SK-N-SH (cell line): Measurements from ENCODE around the gene MID1. TPM values are rescaled to one million over a fixed set of nuclear protein-coding genes. Genes with fewer than 3 reads are reported as not detected.

Experiments used
- CTCF ChIA-PET: fragments of 300-600, 350-600 bp; formaldehyde crosslinking; extraction: SDS; loops from one replicate; lab custom pipeline; 2021; lab: Yijun Ruan, JAX
- POLR2A ChIA-PET: fragments of 350-600 bp; sonication (Branson Sonifier 250); formaldehyde crosslinking; extraction: SDS; loops from one replicate; lab custom pipeline; 2020; ENCODE audit warnings: antibody characterized with exemption, inconsistent platforms; lab: Yijun Ruan, JAX
- DNase-seq: peaks from one replicate; pipeline ENCODE4 v3.0.0; 2012
- H2AFZ ChIP-seq: fragments of 200-600 bp; sonication (generic); 2 replicates; pipeline ENCODE4 v1.8.1; 2016; ENCODE audit warnings: antibody characterized with exemption, mild to moderate bottlenecking, low read depth
- H3F3A ChIP-seq: fragments of 200-600 bp; sonication (generic); replicated peaks from 2 replicates; pipeline ENCODE3; 2016; ENCODE audit warnings: antibody characterized with exemption, mild to moderate bottlenecking; ENCODE audit not compliant: insufficient read depth
- H3K27ac ChIP-seq, 2 experiments: fragments of 200-500 bp in 1 of 2; fragments of 200-600 bp in 1 of 2; sonication (Bioruptor generic) in 1 of 2; sonication (generic), shearing (Covaris generic) in 1 of 2; 2 replicates each; pipeline versions ENCODE4 v1.5.1 to v1.6.1; 2014 to 2016; ENCODE audit warnings: low read depth in 2 of 2, inconsistent platforms in 1 of 2, low read length in 1 of 2, mild to moderate bottlenecking in 1 of 2, mixed read lengths in 1 of 2
- H3K27me3 ChIP-seq: fragments of 200-600 bp; sonication (generic), shearing (Covaris generic); 2 replicates; pipeline ENCODE4 v1.6.1; 2016; ENCODE audit warnings: mixed run types; ENCODE audit not compliant: insufficient read depth
- H3K36me3 ChIP-seq, 2 experiments: fragments of 200-500 bp in 1 of 2; fragments of 200-600 bp in 1 of 2; sonication (Bioruptor generic) in 1 of 2; sonication (generic) in 1 of 2; replicated peaks in 1 of 2; 2 replicates each; pipeline versions ENCODE3 to v1.5.1; 2014 to 2016; ENCODE audit warnings: low read length in 1 of 2, mild to moderate bottlenecking in 1 of 2; ENCODE audit not compliant: insufficient read depth in 2 of 2, control insufficient read depth in 1 of 2
- H3K4me1 ChIP-seq, 2 experiments: fragments of 200-500 bp in 1 of 2; fragments of 200-600 bp in 1 of 2; sonication (Bioruptor generic) in 1 of 2; sonication (generic), shearing (Covaris generic) in 1 of 2; 2 replicates each; pipeline versions ENCODE4 v1.5.1 to v1.6.1; 2014 to 2016; ENCODE audit warnings: low read depth in 1 of 2, low read length in 1 of 2, mixed run types in 1 of 2; ENCODE audit not compliant: insufficient read depth in 2 of 2, control insufficient read depth in 1 of 2
- H3K4me2 ChIP-seq: fragments of 200-600 bp; sonication (generic), shearing (Covaris generic); 2 replicates; pipeline ENCODE4 v1.6.1; 2017; ENCODE audit warnings: mixed run types
- H3K4me3 ChIP-seq, 2 experiments: fragments of 200-500 bp in 1 of 2; fragments of 200-600 bp in 1 of 2; sonication (Bioruptor generic) in 1 of 2; sonication (generic), shearing (Covaris generic) in 1 of 2; 2 replicates each; pipeline versions ENCODE4 v1.5.1 to v1.8.1; 2014 to 2016; ENCODE audit warnings: low read depth in 2 of 2, inconsistent platforms in 1 of 2, low read length in 1 of 2, mild to moderate bottlenecking in 1 of 2, mixed read lengths in 1 of 2, moderate library complexity in 1 of 2
- H3K79me2 ChIP-seq: fragments of 200-600 bp; sonication (generic); 2 replicates; pipeline ENCODE4 v1.8.1; 2017; ENCODE audit warnings: mild to moderate bottlenecking; ENCODE audit not compliant: insufficient read depth
- H3K9ac ChIP-seq: fragments of 200-600 bp; sonication (generic); 2 replicates; pipeline ENCODE4 v1.6.1; 2017; ENCODE audit warnings: mixed run types
- H3K9me2 ChIP-seq: fragments of 200-600 bp; sonication (generic); 2 replicates; pipeline ENCODE4 v1.6.1; 2017; ENCODE audit warnings: mixed run types
- H3K9me3 ChIP-seq: fragments of 200-600 bp; sonication (generic); 2 replicates; pipeline ENCODE4 v1.6.1; 2017; ENCODE audit warnings: mixed run types, mild to moderate bottlenecking, moderate library complexity
- H4K20me1 ChIP-seq: fragments of 200-600 bp; sonication (generic); 2 replicates; pipeline ENCODE4 v1.6.1; 2017; ENCODE audit warnings: mild to moderate bottlenecking, mixed run types; ENCODE audit not compliant: insufficient read depth
- CHD2 ChIP-seq: fragments of 150-350 bp; IDR thresholded peaks from 2 replicates; pipeline ENCODE4 v1.6.1; 2018; ENCODE audit warnings: low read length; ENCODE audit not compliant: partially characterized antibody
- ELF1 ChIP-seq: IDR thresholded peaks from 2 replicates; pipeline ENCODE4 v1.4.0; 2012
- EP300 ChIP-seq, 2 experiments: IDR thresholded peaks; 2 replicates each; pipeline versions ENCODE4 v1.4.0 to v1.6.1; 2012; ENCODE audit warnings: borderline replicate concordance in 1 of 2, low read depth in 1 of 2, low read length in 1 of 2
- FOSL2 ChIP-seq: IDR thresholded peaks from 2 replicates; pipeline ENCODE4 v1.4.0; 2012; ENCODE audit warnings: low read depth, mild to moderate bottlenecking, moderate library complexity, borderline replicate concordance
- FOXJ3 ChIP-seq: sonication (generic); formaldehyde crosslinking; IDR thresholded peaks from 2 replicates; pipeline ENCODE4 v1.5.1; 2020; ENCODE audit warnings: mild to moderate bottlenecking, missing genetic modification reagents
- FOXM1 ChIP-seq: IDR thresholded peaks from 2 replicates; pipeline ENCODE4 v1.4.0; 2012; ENCODE audit warnings: low read depth, mild to moderate bottlenecking
- GABPA ChIP-seq: IDR thresholded peaks from 2 replicates; pipeline ENCODE4 v1.4.0; 2012; ENCODE audit warnings: low read depth, mild to moderate bottlenecking
- JUND ChIP-seq: IDR thresholded peaks from 2 replicates; pipeline ENCODE4 v1.4.0; 2012
- MEF2A ChIP-seq: IDR thresholded peaks from 2 replicates; pipeline ENCODE4 v1.4.0; 2012; ENCODE audit warnings: low read depth, borderline replicate concordance
- MXI1 ChIP-seq: IDR thresholded peaks from 2 replicates; pipeline ENCODE4 v1.6.1; 2012; ENCODE audit warnings: mild to moderate bottlenecking, low read depth, low read length, improper control_type of control experiment
- NFIC ChIP-seq: IDR thresholded peaks from 2 replicates; pipeline ENCODE4 v1.4.0; 2012; ENCODE audit warnings: borderline replicate concordance
- NRF1 ChIP-seq: IDR thresholded peaks from 2 replicates; pipeline ENCODE4 v1.6.1; 2012; ENCODE audit warnings: low read depth, mild to moderate bottlenecking, low read length
- PBX3 ChIP-seq: IDR thresholded peaks from 2 replicates; pipeline ENCODE4; 2012
- POLR2AphosphoS5 ChIP-seq: IDR thresholded peaks from 2 replicates; pipeline ENCODE4 v1.6.1; 2012; ENCODE audit warnings: low read depth, low read length
- RCOR1 ChIP-seq: fragments of 150-350 bp; IDR thresholded peaks from 2 replicates; pipeline ENCODE4 v1.6.1; 2017; ENCODE audit warnings: antibody characterized with exemption, low read length
- RXRA ChIP-seq: IDR thresholded peaks from 2 replicates; pipeline ENCODE4 v1.4.0; 2012; ENCODE audit warnings: low read depth, mild to moderate bottlenecking, borderline replicate concordance
- SMC3 ChIP-seq: IDR thresholded peaks from 2 replicates; pipeline ENCODE4 v1.6.1; 2012; ENCODE audit warnings: low read depth, low read length, improper control_type of control experiment
- TAF1 ChIP-seq: IDR thresholded peaks from 2 replicates; pipeline ENCODE4 v1.6.1; 2012; ENCODE audit warnings: low read depth, mild to moderate bottlenecking, low read length, moderate library complexity, borderline replicate concordance
- WGBS: methylation state at CpG from one replicate; pipeline ENCODE4 v1.1.6; 2017; ENCODE audit warnings: low lambda C conversion rate; 5-methylcytosine and 5-hydroxymethylcytosine counted together
- polyA plus RNA-seq, 3 experiments: library from polyadenylated mRNA; depleted of rRNA; stranded (reverse); fragments of >200 nt; gene quantifications; 2 replicates each; pipeline ENCODE4 v1.2.3, GENCODE V29; 2012
- TF ChIP-seq, protein P1 (sequence below): fragments of 150-350 bp; IDR thresholded peaks from 2 replicates; pipeline ENCODE4 v1.6.1; 2016; ENCODE audit warnings: mild to moderate bottlenecking, low read depth, low read length
- TF ChIP-seq, protein P2 (sequence below): fragments of 200-600 bp; sonication (generic); IDR thresholded peaks from 2 replicates; pipeline ENCODE4 v1.6.1; 2017; ENCODE audit warnings: antibody characterized with exemption, mild to moderate bottlenecking, moderate library complexity
- TF ChIP-seq, protein P3 (sequence below): IDR thresholded peaks from 2 replicates; pipeline ENCODE4 v1.4.0; 2012; ENCODE audit warnings: low read depth

Gene MID1
- polyA plus RNA-seq, 1 of the 3 experiments (the other 2 are of a cell fraction): 10.4 TPM

DNA sequence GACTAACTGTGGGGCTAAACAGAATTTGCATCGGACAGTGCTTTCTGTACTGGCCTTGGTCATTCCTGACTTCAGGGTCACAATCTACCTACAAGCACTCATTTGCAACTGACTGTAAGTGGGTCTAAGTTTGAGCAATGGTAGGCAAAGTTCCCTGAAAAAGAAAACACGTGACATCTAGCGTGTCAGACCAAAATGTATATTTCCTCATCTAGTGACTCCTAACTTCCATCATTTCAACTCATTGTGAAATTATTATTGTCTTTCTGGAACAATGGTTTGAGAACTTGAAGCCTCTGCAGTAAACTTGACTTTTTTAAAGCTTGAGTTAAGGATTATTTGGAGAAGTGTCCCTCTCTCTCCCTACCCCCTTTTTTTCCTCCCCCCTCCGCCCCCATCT lies 113.6 kb downstream of the MID1 start:
- no peak overlapping the region for H3K9ac ChIP-seq
- no peak for DNase-seq
- no peak overlapping the region for H2AFZ ChIP-seq
- no peak overlapping the region for H3K4me2 ChIP-seq
- H3K4me3 ChIP-seq: no peak overlapping the region
- H3K9me3 ChIP-seq: no peaks in the 10 kb centered on the region
- TF ChIP-seq, protein P1, sequence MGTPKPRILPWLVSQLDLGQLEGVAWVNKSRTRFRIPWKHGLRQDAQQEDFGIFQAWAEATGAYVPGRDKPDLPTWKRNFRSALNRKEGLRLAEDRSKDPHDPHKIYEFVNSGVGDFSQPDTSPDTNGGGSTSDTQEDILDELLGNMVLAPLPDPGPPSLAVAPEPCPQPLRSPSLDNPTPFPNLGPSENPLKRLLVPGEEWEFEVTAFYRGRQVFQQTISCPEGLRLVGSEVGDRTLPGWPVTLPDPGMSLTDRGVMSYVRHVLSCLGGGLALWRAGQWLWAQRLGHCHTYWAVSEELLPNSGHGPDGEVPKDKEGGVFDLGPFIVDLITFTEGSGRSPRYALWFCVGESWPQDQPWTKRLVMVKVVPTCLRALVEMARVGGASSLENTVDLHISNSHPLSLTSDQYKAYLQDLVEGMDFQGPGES: no peak
- TF ChIP-seq FOXM1: no peak
- TF ChIP-seq POLR2AphosphoS5: no peak
- TF ChIP-seq MXI1: no peak
- TF ChIP-seq CHD2: no peak
- no peak for TF ChIP-seq JUND
- TF ChIP-seq TAF1: no peak
- no peak for TF ChIP-seq NRF1
- TF ChIP-seq PBX3: no peak
- TF ChIP-seq GABPA: no peak
- H3K36me3 ChIP-seq: no peaks in the 10 kb centered on the region
- no peak overlapping the region for H3K27ac ChIP-seq
- WGBS: 65% methylated on average over 4 of the region's 4 CpGs
- no peaks in the 10 kb centered on the region for H4K20me1 ChIP-seq
- H3K27me3 ChIP-seq: no peaks in the 10 kb centered on the region
- H3K4me1 ChIP-seq: no peaks in the 10 kb centered on the region; a peak in 1 of 4 replicates
- POLR2A ChIA-PET: no interaction called here
- H3K79me2 ChIP-seq: no peaks in the 10 kb centered on the region
- CTCF ChIA-PET: no interaction called here
- H3F3A ChIP-seq: peaks cover 1% of the 10 kb centered on the region
- H3K9me2 ChIP-seq: no peaks in the 10 kb centered on the region

- Histone ChIP-seq H3F3A (no peaks in the 10 kb centered on the region), H3K9ac (no peak overlapping the region), H3K9me3 (no peaks in the 10 kb centered on the region), H3K36me3 (no peaks in the 10 kb centered on the region), H3K79me2 (no peaks in the 10 kb centered on the region), H3K4me1 (no peaks in the 10 kb centered on the region; a peak in 2 of 4 replicates), H3K4me2 (no peak overlapping the region), H3K9me2 (no peaks in the 10 kb centered on the region), H4K20me1 (no peaks in the 10 kb centered on the region), H2AFZ (no peak overlapping the region), H3K27ac (no peak overlapping the region), H3K4me3 (no peak overlapping the region), H3K27me3 (no peaks in the 10 kb centered on the region)
- ChIA-PET CTCF (no interaction called here), POLR2A (no interaction called here)
- WGBS: 39% methylated on average over 4 of the region's 4 CpGs
- no peak for DNase-seq
- TF ChIP-seq RCOR1: no peak
- TF ChIP-seq MXI1: no peak
- no peak for TF ChIP-seq EP300 (IDR thresholded peaks at IDR 0.05; ENCODE audit: borderline replicate concordance in 1 of 2, low read depth in 1 of 2, low read length in 1 of 2)
- no peak for TF ChIP-seq MEF2A
- TF ChIP-seq NRF1: no peak
- TF ChIP-seq CHD2: no peak
- TF ChIP-seq ELF1: no peak
- no peak for TF ChIP-seq PBX3
- TF ChIP-seq NFIC: no peak
- no peak for TF ChIP-seq FOSL2
- TF ChIP-seq, protein P1: no peak
- TF ChIP-seq GABPA: no peak
- TF ChIP-seq, protein P2, sequence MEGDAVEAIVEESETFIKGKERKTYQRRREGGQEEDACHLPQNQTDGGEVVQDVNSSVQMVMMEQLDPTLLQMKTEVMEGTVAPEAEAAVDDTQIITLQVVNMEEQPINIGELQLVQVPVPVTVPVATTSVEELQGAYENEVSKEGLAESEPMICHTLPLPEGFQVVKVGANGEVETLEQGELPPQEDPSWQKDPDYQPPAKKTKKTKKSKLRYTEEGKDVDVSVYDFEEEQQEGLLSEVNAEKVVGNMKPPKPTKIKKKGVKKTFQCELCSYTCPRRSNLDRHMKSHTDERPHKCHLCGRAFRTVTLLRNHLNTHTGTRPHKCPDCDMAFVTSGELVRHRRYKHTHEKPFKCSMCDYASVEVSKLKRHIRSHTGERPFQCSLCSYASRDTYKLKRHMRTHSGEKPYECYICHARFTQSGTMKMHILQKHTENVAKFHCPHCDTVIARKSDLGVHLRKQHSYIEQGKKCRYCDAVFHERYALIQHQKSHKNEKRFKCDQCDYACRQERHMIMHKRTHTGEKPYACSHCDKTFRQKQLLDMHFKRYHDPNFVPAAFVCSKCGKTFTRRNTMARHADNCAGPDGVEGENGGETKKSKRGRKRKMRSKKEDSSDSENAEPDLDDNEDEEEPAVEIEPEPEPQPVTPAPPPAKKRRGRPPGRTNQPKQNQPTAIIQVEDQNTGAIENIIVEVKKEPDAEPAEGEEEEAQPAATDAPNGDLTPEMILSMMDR: no peak
- TF ChIP-seq FOXM1: no peak
- no peak for TF ChIP-seq SMC3
- no peak for TF ChIP-seq RXRA
- TF ChIP-seq, protein P3, sequence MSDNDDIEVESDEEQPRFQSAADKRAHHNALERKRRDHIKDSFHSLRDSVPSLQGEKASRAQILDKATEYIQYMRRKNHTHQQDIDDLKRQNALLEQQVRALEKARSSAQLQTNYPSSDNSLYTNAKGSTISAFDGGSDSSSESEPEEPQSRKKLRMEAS: no peak
- no peak for TF ChIP-seq FOXJ3 (CRISPR knock-in tag)
Measured at GRCh38 chrX:10505726-10506125, 114.7 kb downstream of the MID1 start.
